Ishikawa (cell line): Measurements from ENCODE around the gene ELMO1.

Experiments
- CEBPB ChIP-seq: IDR thresholded peaks from 2 replicates; pipeline ENCODE4 v1.6.1; 2012
- EGR1 ChIP-seq: IDR thresholded peaks from 2 replicates; pipeline ENCODE4 v1.6.1; 2012
- EP300 ChIP-seq: IDR thresholded peaks from 2 replicates; pipeline ENCODE4 v1.6.1; 2012; ENCODE audit warnings: borderline replicate concordance
- MAX ChIP-seq: IDR thresholded peaks from 2 replicates; pipeline ENCODE4 v1.6.1; 2012
- RAD21 ChIP-seq: IDR thresholded peaks from 2 replicates; pipeline ENCODE4 v1.6.1; 2012; ENCODE audit warnings: low read depth
- USF1 ChIP-seq: IDR thresholded peaks from 2 replicates; pipeline ENCODE4 v1.6.1; 2012
- YY1 ChIP-seq: IDR thresholded peaks from 2 replicates; pipeline ENCODE4 v1.6.1; 2012; ENCODE audit warnings: low read depth
- TF ChIP-seq, protein P1 (sequence below): IDR thresholded peaks from 2 replicates; pipeline ENCODE4 v1.6.1; 2012; ENCODE audit warnings: low read depth, mild to moderate bottlenecking

DNA sequence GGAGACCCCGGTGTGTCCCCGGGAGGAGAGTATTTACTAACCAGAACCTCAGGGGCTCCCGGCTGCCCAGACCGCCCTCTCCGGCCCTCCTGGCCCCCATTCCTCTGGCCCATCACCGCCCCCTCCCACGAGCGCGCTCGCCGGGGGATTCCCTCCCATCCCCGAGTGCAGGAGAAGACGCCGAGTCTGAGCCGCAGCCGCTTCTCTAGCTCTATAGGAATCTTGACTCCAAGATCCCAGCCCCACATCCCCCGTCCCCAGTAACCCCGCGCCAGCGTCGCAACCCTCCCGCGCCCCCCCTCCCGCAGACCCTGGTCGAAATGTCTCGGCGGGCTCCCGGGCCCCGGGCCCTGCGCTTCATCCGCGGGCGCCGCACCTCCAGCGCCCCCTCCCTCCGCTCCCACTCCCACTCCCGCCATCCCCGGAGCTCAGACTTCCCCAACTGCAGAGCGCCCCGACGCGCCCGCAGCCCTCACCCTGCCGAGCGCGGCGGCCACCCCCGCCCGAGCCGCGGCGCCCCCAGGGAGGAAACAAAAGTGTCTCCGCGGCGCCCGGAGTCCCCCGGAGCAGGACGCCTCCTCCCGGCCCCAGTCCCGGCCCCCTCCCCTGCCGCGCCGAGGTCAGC, 541 bp downstream of the ELMO1 start:
- TF ChIP-seq YY1 (no peak), EGR1 (no peak), EP300 (no peak), MAX (no peak), RAD21 (no peak), CEBPB (no peak), USF1 (no peak)
- TF ChIP-seq, protein P1, sequence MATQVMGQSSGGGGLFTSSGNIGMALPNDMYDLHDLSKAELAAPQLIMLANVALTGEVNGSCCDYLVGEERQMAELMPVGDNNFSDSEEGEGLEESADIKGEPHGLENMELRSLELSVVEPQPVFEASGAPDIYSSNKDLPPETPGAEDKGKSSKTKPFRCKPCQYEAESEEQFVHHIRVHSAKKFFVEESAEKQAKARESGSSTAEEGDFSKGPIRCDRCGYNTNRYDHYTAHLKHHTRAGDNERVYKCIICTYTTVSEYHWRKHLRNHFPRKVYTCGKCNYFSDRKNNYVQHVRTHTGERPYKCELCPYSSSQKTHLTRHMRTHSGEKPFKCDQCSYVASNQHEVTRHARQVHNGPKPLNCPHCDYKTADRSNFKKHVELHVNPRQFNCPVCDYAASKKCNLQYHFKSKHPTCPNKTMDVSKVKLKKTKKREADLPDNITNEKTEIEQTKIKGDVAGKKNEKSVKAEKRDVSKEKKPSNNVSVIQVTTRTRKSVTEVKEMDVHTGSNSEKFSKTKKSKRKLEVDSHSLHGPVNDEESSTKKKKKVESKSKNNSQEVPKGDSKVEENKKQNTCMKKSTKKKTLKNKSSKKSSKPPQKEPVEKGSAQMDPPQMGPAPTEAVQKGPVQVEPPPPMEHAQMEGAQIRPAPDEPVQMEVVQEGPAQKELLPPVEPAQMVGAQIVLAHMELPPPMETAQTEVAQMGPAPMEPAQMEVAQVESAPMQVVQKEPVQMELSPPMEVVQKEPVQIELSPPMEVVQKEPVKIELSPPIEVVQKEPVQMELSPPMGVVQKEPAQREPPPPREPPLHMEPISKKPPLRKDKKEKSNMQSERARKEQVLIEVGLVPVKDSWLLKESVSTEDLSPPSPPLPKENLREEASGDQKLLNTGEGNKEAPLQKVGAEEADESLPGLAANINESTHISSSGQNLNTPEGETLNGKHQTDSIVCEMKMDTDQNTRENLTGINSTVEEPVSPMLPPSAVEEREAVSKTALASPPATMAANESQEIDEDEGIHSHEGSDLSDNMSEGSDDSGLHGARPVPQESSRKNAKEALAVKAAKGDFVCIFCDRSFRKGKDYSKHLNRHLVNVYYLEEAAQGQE: no peak
